SK-N-SH (cell line): Measurements from ENCODE around the gene DEPDC7. TPM values are rescaled to one million over a fixed set of nuclear protein-coding genes. Genes with fewer than 3 reads are reported as not detected.

ENCODE experiments used
- CTCF ChIA-PET: fragments of 300-600, 350-600 bp; formaldehyde crosslinking; extraction: SDS; loops from one replicate; lab custom pipeline; 2021; lab: Yijun Ruan, JAX
- POLR2A ChIA-PET: fragments of 350-600 bp; sonication (Branson Sonifier 250); formaldehyde crosslinking; extraction: SDS; loops from one replicate; lab custom pipeline; 2020; ENCODE audit warnings: antibody characterized with exemption, inconsistent platforms; lab: Yijun Ruan, JAX
- DNase-seq: peaks from one replicate; pipeline ENCODE4 v3.0.0; 2012
- H2AFZ ChIP-seq: fragments of 200-600 bp; sonication (generic); 2 replicates; pipeline ENCODE4 v1.8.1; 2016; ENCODE audit warnings: antibody characterized with exemption, mild to moderate bottlenecking, low read depth
- H3F3A ChIP-seq: fragments of 200-600 bp; sonication (generic); replicated peaks from 2 replicates; pipeline ENCODE3; 2016; ENCODE audit warnings: antibody characterized with exemption, mild to moderate bottlenecking; ENCODE audit not compliant: insufficient read depth
- H3K27ac ChIP-seq, 2 experiments: fragments of 200-500 bp in 1 of 2; fragments of 200-600 bp in 1 of 2; sonication (Bioruptor generic) in 1 of 2; sonication (generic), shearing (Covaris generic) in 1 of 2; 2 replicates each; pipeline versions ENCODE4 v1.5.1 to v1.6.1; 2014 to 2016; ENCODE audit warnings: low read depth in 2 of 2, inconsistent platforms in 1 of 2, low read length in 1 of 2, mild to moderate bottlenecking in 1 of 2, mixed read lengths in 1 of 2
- H3K27me3 ChIP-seq: fragments of 200-600 bp; sonication (generic), shearing (Covaris generic); 2 replicates; pipeline ENCODE4 v1.6.1; 2016; ENCODE audit warnings: mixed run types; ENCODE audit not compliant: insufficient read depth
- H3K36me3 ChIP-seq, 2 experiments: fragments of 200-500 bp in 1 of 2; fragments of 200-600 bp in 1 of 2; sonication (Bioruptor generic) in 1 of 2; sonication (generic) in 1 of 2; replicated peaks in 1 of 2; 2 replicates each; pipeline versions ENCODE3 to v1.5.1; 2014 to 2016; ENCODE audit warnings: low read length in 1 of 2, mild to moderate bottlenecking in 1 of 2; ENCODE audit not compliant: insufficient read depth in 2 of 2, control insufficient read depth in 1 of 2
- H3K4me1 ChIP-seq, 2 experiments: fragments of 200-500 bp in 1 of 2; fragments of 200-600 bp in 1 of 2; sonication (Bioruptor generic) in 1 of 2; sonication (generic), shearing (Covaris generic) in 1 of 2; 2 replicates each; pipeline versions ENCODE4 v1.5.1 to v1.6.1; 2014 to 2016; ENCODE audit warnings: low read depth in 1 of 2, low read length in 1 of 2, mixed run types in 1 of 2; ENCODE audit not compliant: insufficient read depth in 2 of 2, control insufficient read depth in 1 of 2
- H3K4me2 ChIP-seq: fragments of 200-600 bp; sonication (generic), shearing (Covaris generic); 2 replicates; pipeline ENCODE4 v1.6.1; 2017; ENCODE audit warnings: mixed run types
- H3K4me3 ChIP-seq, 2 experiments: fragments of 200-500 bp in 1 of 2; fragments of 200-600 bp in 1 of 2; sonication (Bioruptor generic) in 1 of 2; sonication (generic), shearing (Covaris generic) in 1 of 2; 2 replicates each; pipeline versions ENCODE4 v1.5.1 to v1.8.1; 2014 to 2016; ENCODE audit warnings: low read depth in 2 of 2, inconsistent platforms in 1 of 2, low read length in 1 of 2, mild to moderate bottlenecking in 1 of 2, mixed read lengths in 1 of 2, moderate library complexity in 1 of 2
- H3K79me2 ChIP-seq: fragments of 200-600 bp; sonication (generic); 2 replicates; pipeline ENCODE4 v1.8.1; 2017; ENCODE audit warnings: mild to moderate bottlenecking; ENCODE audit not compliant: insufficient read depth
- H3K9ac ChIP-seq: fragments of 200-600 bp; sonication (generic); 2 replicates; pipeline ENCODE4 v1.6.1; 2017; ENCODE audit warnings: mixed run types
- H3K9me2 ChIP-seq: fragments of 200-600 bp; sonication (generic); 2 replicates; pipeline ENCODE4 v1.6.1; 2017; ENCODE audit warnings: mixed run types
- H3K9me3 ChIP-seq: fragments of 200-600 bp; sonication (generic); 2 replicates; pipeline ENCODE4 v1.6.1; 2017; ENCODE audit warnings: mixed run types, mild to moderate bottlenecking, moderate library complexity
- H4K20me1 ChIP-seq: fragments of 200-600 bp; sonication (generic); 2 replicates; pipeline ENCODE4 v1.6.1; 2017; ENCODE audit warnings: mild to moderate bottlenecking, mixed run types; ENCODE audit not compliant: insufficient read depth
- CHD2 ChIP-seq: fragments of 150-350 bp; IDR thresholded peaks from 2 replicates; pipeline ENCODE4 v1.6.1; 2018; ENCODE audit warnings: low read length; ENCODE audit not compliant: partially characterized antibody
- ELF1 ChIP-seq: IDR thresholded peaks from 2 replicates; pipeline ENCODE4 v1.4.0; 2012
- FOSL2 ChIP-seq: IDR thresholded peaks from 2 replicates; pipeline ENCODE4 v1.4.0; 2012; ENCODE audit warnings: low read depth, mild to moderate bottlenecking, moderate library complexity, borderline replicate concordance
- FOXJ3 ChIP-seq: sonication (generic); formaldehyde crosslinking; IDR thresholded peaks from 2 replicates; pipeline ENCODE4 v1.5.1; 2020; ENCODE audit warnings: mild to moderate bottlenecking, missing genetic modification reagents
- GATA2 ChIP-seq: sonication (generic); formaldehyde crosslinking; IDR thresholded peaks from 2 replicates; pipeline ENCODE4 v1.5.0; 2020; ENCODE audit warnings: mild to moderate bottlenecking, missing genetic modification reagents
- IRF3 ChIP-seq: fragments of 150-350 bp; IDR thresholded peaks from 2 replicates; pipeline ENCODE4 v1.6.1; 2016; ENCODE audit warnings: mild to moderate bottlenecking, low read depth, low read length
- JUND ChIP-seq: IDR thresholded peaks from 2 replicates; pipeline ENCODE4 v1.4.0; 2012
- MEF2A ChIP-seq: IDR thresholded peaks from 2 replicates; pipeline ENCODE4 v1.4.0; 2012; ENCODE audit warnings: low read depth, borderline replicate concordance
- POLR2AphosphoS5 ChIP-seq: IDR thresholded peaks from 2 replicates; pipeline ENCODE4 v1.6.1; 2012; ENCODE audit warnings: low read depth, low read length
- RAD21 ChIP-seq: IDR thresholded peaks from 2 replicates; pipeline ENCODE4 v1.6.1; 2012; ENCODE audit warnings: mild to moderate bottlenecking, low read length
- RCOR1 ChIP-seq: fragments of 150-350 bp; IDR thresholded peaks from 2 replicates; pipeline ENCODE4 v1.6.1; 2017; ENCODE audit warnings: antibody characterized with exemption, low read length
- RXRA ChIP-seq: IDR thresholded peaks from 2 replicates; pipeline ENCODE4 v1.4.0; 2012; ENCODE audit warnings: low read depth, mild to moderate bottlenecking, borderline replicate concordance
- SMC3 ChIP-seq: IDR thresholded peaks from 2 replicates; pipeline ENCODE4 v1.6.1; 2012; ENCODE audit warnings: low read depth, low read length, improper control_type of control experiment
- TAF1 ChIP-seq: IDR thresholded peaks from 2 replicates; pipeline ENCODE4 v1.6.1; 2012; ENCODE audit warnings: low read depth, mild to moderate bottlenecking, low read length, moderate library complexity, borderline replicate concordance
- TCF12 ChIP-seq: IDR thresholded peaks from 2 replicates; pipeline ENCODE4 v1.4.0; 2012
- TEAD4 ChIP-seq: IDR thresholded peaks from 2 replicates; pipeline ENCODE4 v1.4.0; 2012; ENCODE audit warnings: mild to moderate bottlenecking, borderline replicate concordance; ENCODE audit not compliant: insufficient read depth
- USF1 ChIP-seq: IDR thresholded peaks from 2 replicates; pipeline ENCODE4 v1.4.0; 2012; ENCODE audit warnings: low read depth, borderline replicate concordance
- USF2 ChIP-seq: fragments of 150-350 bp; IDR thresholded peaks from 2 replicates; pipeline ENCODE4 v1.6.1; 2017; ENCODE audit warnings: antibody characterized with exemption, low read length, low read depth, borderline replicate concordance
- YY1 ChIP-seq: IDR thresholded peaks from 2 replicates; pipeline ENCODE4 v1.4.0; 2012; ENCODE audit warnings: low read depth, mild to moderate bottlenecking
- WGBS: methylation state at CpG from one replicate; pipeline ENCODE4 v1.1.6; 2017; ENCODE audit warnings: low lambda C conversion rate; 5-methylcytosine and 5-hydroxymethylcytosine counted together
- polyA plus RNA-seq, 3 experiments: library from polyadenylated mRNA; depleted of rRNA; stranded (reverse); fragments of >200 nt; gene quantifications; 2 replicates each; pipeline ENCODE4 v1.2.3, GENCODE V29; 2012
- TF ChIP-seq, protein P1 (sequence below): fragments of 200-600 bp; sonication (generic); IDR thresholded peaks from 2 replicates; pipeline ENCODE4 v1.6.1; 2017; ENCODE audit warnings: antibody characterized with exemption, mild to moderate bottlenecking, moderate library complexity
- TF ChIP-seq, protein P2 (sequence below): IDR thresholded peaks from 2 replicates; pipeline ENCODE4; 2012

Gene DEPDC7
- polyA plus RNA-seq, 1 of the 3 experiments (the other 2 are of a cell fraction), result 9.7 TPM

GRCh38 chr11:33027233-33027632, 11.6 kb downstream of the DEPDC7 start (continued):
- TF ChIP-seq GATA2 (no peak), TEAD4 (no peak), CHD2 (no peak), USF1 (no peak), SMC3 (no peak)
- TF ChIP-seq, protein P1, sequence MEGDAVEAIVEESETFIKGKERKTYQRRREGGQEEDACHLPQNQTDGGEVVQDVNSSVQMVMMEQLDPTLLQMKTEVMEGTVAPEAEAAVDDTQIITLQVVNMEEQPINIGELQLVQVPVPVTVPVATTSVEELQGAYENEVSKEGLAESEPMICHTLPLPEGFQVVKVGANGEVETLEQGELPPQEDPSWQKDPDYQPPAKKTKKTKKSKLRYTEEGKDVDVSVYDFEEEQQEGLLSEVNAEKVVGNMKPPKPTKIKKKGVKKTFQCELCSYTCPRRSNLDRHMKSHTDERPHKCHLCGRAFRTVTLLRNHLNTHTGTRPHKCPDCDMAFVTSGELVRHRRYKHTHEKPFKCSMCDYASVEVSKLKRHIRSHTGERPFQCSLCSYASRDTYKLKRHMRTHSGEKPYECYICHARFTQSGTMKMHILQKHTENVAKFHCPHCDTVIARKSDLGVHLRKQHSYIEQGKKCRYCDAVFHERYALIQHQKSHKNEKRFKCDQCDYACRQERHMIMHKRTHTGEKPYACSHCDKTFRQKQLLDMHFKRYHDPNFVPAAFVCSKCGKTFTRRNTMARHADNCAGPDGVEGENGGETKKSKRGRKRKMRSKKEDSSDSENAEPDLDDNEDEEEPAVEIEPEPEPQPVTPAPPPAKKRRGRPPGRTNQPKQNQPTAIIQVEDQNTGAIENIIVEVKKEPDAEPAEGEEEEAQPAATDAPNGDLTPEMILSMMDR, result no peak

- H3K27me3 ChIP-seq, result no peaks in the 10 kb centered on the region
- peaks cover 28% of the 10 kb centered on the region for H3K79me2 ChIP-seq
- peak overlapping the region; percentile 65 to 79; a peak in 3 of 4 replicates for H3K27ac ChIP-seq
- peaks cover 2 to 26% of the 10 kb centered on the region in 2 experiments for H3K4me1 ChIP-seq
- H3K36me3 ChIP-seq, result peaks cover 13 to 23% of the 10 kb centered on the region in 2 experiments
- no peaks in the 10 kb centered on the region for H3K9me2 ChIP-seq
- H3K9ac ChIP-seq, result no peak overlapping the region
- H3K4me3 ChIP-seq, result peak overlapping the region in 1 of 2 experiments; percentile 43; a peak in 2 of 4 replicates
- no peaks in the 10 kb centered on the region for H4K20me1 ChIP-seq
- H3F3A ChIP-seq, result peaks cover 31% of the 10 kb centered on the region
- H3K4me2 ChIP-seq, result peak overlapping the region; percentile 67
- no peak overlapping the region for H2AFZ ChIP-seq
- ChIA-PET CTCF (interaction anchor here (1.8 kb wide), 1 partner anchor 38 kb away, joined by 5 read pairs; no protein-coding TSS in a partner anchor), POLR2A (interaction anchor here (1.3 kb wide), 1 partner anchor 11 kb away, joined by 4 read pairs; the partner anchor contains the start of gene TCP11L1)
- no peaks in the 10 kb centered on the region for H3K9me3 ChIP-seq
- no peak for DNase-seq
- 51% methylated on average over 4 of the region's 4 CpGs for WGBS
- peak; percentile 83 for TF ChIP-seq TCF12
- TF ChIP-seq, protein P1, result no peak
- no peak for TF ChIP-seq RAD21
- TF ChIP-seq IRF3, result no peak
- TF ChIP-seq, protein P2, sequence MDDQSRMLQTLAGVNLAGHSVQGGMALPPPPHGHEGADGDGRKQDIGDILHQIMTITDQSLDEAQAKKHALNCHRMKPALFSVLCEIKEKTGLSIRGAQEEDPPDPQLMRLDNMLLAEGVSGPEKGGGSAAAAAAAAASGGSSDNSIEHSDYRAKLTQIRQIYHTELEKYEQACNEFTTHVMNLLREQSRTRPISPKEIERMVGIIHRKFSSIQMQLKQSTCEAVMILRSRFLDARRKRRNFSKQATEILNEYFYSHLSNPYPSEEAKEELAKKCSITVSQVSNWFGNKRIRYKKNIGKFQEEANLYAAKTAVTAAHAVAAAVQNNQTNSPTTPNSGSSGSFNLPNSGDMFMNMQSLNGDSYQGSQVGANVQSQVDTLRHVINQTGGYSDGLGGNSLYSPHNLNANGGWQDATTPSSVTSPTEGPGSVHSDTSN, result peak; percentile 88
- no peak for TF ChIP-seq FOXJ3 (CRISPR knock-in tag)
- TF ChIP-seq POLR2AphosphoS5, result 0 out of 2 replicates have a peak, but pooled peaks have one; percentile 28
- TF ChIP-seq RCOR1, result no peak
- peak; percentile 78; the same call in 1 of the 2 replicates for TF ChIP-seq TEAD4
- TF ChIP-seq USF2, result no peak
- TF ChIP-seq TAF1, result no peak
- no peak for TF ChIP-seq CHD2
- no peak; the same call in 1 of the 2 replicates for TF ChIP-seq ELF1
- TF ChIP-seq USF1, result no peak
- peak; percentile 70; the same call in 1 of the 2 replicates for TF ChIP-seq FOSL2
- peak; percentile 38; the same call in 1 of the 2 replicates for TF ChIP-seq RXRA
- no peak for TF ChIP-seq MEF2A
- no peak for TF ChIP-seq SMC3
- no peak for TF ChIP-seq YY1
- peak; percentile 65 for TF ChIP-seq JUND
Observed at GRCh38 chr11:33027846-33028536, 12.3 kb downstream of the DEPDC7 start.
